ENCODE data around the gene KCNQ1. TPM values are rescaled to one million over a fixed set of nuclear protein-coding genes. Genes with fewer than 3 reads are reported as not detected.

The KCNQ1 gene
- total RNA-seq, 3 donors from 2014 or later (not counting 1 experiment from before 2014, with no cell fraction given) = 1.9 to 7.8 (median 3.3) TPM

DNA sequence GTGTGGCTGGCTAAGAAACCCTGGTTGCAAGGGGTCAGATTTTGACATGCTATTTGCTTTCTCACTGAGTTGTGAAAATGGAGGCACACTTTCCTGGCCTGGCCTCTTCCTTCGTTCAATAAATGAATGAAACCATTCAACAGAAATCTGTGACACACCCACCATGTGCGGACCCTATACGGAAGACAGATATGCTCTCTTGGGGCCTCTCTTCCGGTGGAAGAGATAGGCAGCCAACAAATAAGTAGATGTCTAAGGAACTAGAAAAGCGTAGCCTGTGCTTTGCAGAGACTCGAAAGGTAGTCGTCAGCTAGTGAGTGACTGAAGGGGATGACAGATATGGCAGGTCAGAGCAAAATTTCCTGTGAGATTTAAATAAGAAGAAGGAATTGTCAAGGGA lies 249.7 kb downstream of the KCNQ1 start:
- H3K27me3 ChIP-seq (ENCODE audit: control insufficient read depth, insufficient read depth, low read length) = peaks cover 2% of the 10 kb centered on the region
- Mint-ChIP-seq H3K27ac (no peak overlapping the region), H3K27me3 (ENCODE audit: low read depth in 2 of 2) (peaks cover 0 to 13% of the 10 kb centered on the region in 2 donors), H3K4me3 (no peak overlapping the region), H3K4me1 (peaks cover 0 to 11% of the 10 kb centered on the region in 2 donors), H3K9me3 (no peaks in the 10 kb centered on the region), H3K36me3 (no peaks in the 10 kb centered on the region)
- intact Hi-C loops (cut with micrococcal nuclease) = no loop called here
- no peak for TF ChIP-seq CTCF (IDR thresholded peaks at IDR 0.05)
- 74% methylated on average over 7 of the region's 7 CpGs for WGBS (ENCODE audit: insufficient coverage)
- no peak for DNase-seq
- H3K36me3 ChIP-seq (ENCODE audit: control insufficient read depth, insufficient read depth, low read length) = no peaks in the 10 kb centered on the region
- H3K4me1 ChIP-seq (ENCODE audit: control insufficient read depth, insufficient read depth, low read length) = peaks cover 17% of the 10 kb centered on the region
- ATAC-seq = no peak
- no peaks in the 10 kb centered on the region for H3K9me3 ChIP-seq (ENCODE audit: control insufficient read depth, insufficient read depth, low read length)
- no peak overlapping the region for H3K27ac ChIP-seq (ENCODE audit: low read length)
- H3K4me3 ChIP-seq (ENCODE audit: low read length) = no peak overlapping the region

- Histone ChIP-seq H3K36me3 (ENCODE audit: control insufficient read depth, insufficient read depth, low read length) (no peaks in the 10 kb centered on the region), H3K27ac (ENCODE audit: low read length) (no peak overlapping the region), H3K4me3 (ENCODE audit: low read length) (no peak overlapping the region), H3K27me3 (ENCODE audit: control insufficient read depth, insufficient read depth, low read length) (peaks cover 2% of the 10 kb centered on the region), H3K9me3 (ENCODE audit: control insufficient read depth, insufficient read depth, low read length) (no peaks in the 10 kb centered on the region), H3K4me1 (ENCODE audit: control insufficient read depth, insufficient read depth, low read length) (peaks cover 17% of the 10 kb centered on the region)
- H3K4me3 Mint-ChIP-seq = no peak overlapping the region
- H3K9me3 Mint-ChIP-seq = no peaks in the 10 kb centered on the region
- no peak for DNase-seq
- ATAC-seq = no peak
- H3K4me1 Mint-ChIP-seq = peaks cover 0 to 11% of the 10 kb centered on the region in 2 donors
- peaks cover 0 to 13% of the 10 kb centered on the region in 2 donors for H3K27me3 Mint-ChIP-seq (ENCODE audit: low read depth in 2 of 2)
- 89% methylated on average over 5 of the region's 9 CpGs for WGBS (ENCODE audit: insufficient coverage)
- no peak overlapping the region for H3K27ac Mint-ChIP-seq
- no peaks in the 10 kb centered on the region for H3K36me3 Mint-ChIP-seq
- intact Hi-C loops (cut with micrococcal nuclease) = no loop called here
- no peak for TF ChIP-seq CTCF (IDR thresholded peaks at IDR 0.05)
Observed at GRCh38 chr11:2694995-2695939, 250.5 kb downstream of the KCNQ1 start.

DNA sequence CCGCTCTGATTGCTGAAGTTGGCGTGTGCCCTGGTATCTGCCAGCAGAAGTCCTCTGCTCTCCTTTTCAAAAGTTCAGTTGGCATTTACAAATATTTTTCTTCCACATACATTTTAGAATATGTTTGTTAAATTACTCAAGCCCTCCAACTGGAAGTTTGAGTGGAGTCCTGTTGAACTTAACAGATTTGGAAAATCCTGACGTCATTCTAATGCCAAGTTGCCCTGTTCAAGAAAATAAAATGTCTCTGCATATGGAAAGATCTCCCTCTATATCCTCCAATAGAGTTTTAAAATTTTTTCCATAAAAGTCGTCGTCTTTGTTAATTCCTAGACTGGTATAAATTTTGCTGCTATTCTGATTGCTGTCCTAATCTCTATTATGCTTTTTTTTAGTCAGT lies 251.6 kb downstream of the KCNQ1 start:
- Mint-ChIP-seq H3K27ac (no peak overlapping the region), H3K36me3 (no peaks in the 10 kb centered on the region), H3K4me3 (no peak overlapping the region), H3K27me3 (ENCODE audit: low read depth in 2 of 2) (peaks cover 0 to 13% of the 10 kb centered on the region in 2 donors), H3K9me3 (no peaks in the 10 kb centered on the region), H3K4me1 (peaks cover 0 to 11% of the 10 kb centered on the region in 2 donors)
- H3K4me3 ChIP-seq (ENCODE audit: low read length) = no peak overlapping the region
- ATAC-seq = no peak
- peaks cover 2% of the 10 kb centered on the region for H3K27me3 ChIP-seq (ENCODE audit: control insufficient read depth, insufficient read depth, low read length)
- intact Hi-C loops (cut with micrococcal nuclease) = no loop called here
- H3K4me1 ChIP-seq (ENCODE audit: control insufficient read depth, insufficient read depth, low read length) = peaks cover 21% of the 10 kb centered on the region
- no peak for DNase-seq
- no peaks in the 10 kb centered on the region for H3K36me3 ChIP-seq (ENCODE audit: control insufficient read depth, insufficient read depth, low read length)
- no peak overlapping the region for H3K27ac ChIP-seq (ENCODE audit: low read length)
- no peaks in the 10 kb centered on the region for H3K9me3 ChIP-seq (ENCODE audit: control insufficient read depth, insufficient read depth, low read length)
- TF ChIP-seq CTCF (IDR thresholded peaks at IDR 0.05) = no peak
- WGBS (ENCODE audit: insufficient coverage) = 95% methylated on average over 2 of the region's 5 CpGs
